H9 (cell line): ENCODE measurements around the gene GRIN2A. TPM values are rescaled to one million over a fixed set of nuclear protein-coding genes. Genes with fewer than 3 reads are reported as not detected.

Experiments
- DNase-seq: peaks from one replicate; pipeline ENCODE4 v3.0.0-alpha.2; 2017
- H2AFZ ChIP-seq: one replicate; pipeline ENCODE4 v1.6.1; 2013; ENCODE audit warnings: mild to moderate bottlenecking, low read length, control low read depth, moderate library complexity
- H2AK5ac ChIP-seq: 2 replicates; pipeline ENCODE4 v1.6.1; 2013; ENCODE audit warnings: low read length, control low read depth, mixed read lengths; ENCODE audit not compliant: insufficient read length
- H2BK120ac ChIP-seq: one replicate; pipeline ENCODE4 v1.6.1; 2013; ENCODE audit warnings: low read depth, mild to moderate bottlenecking, low read length, control low read depth, inconsistent platforms; ENCODE audit not compliant: poor library complexity, severe bottlenecking
- H2BK12ac ChIP-seq: 2 replicates; pipeline ENCODE4 v1.6.1; 2013; ENCODE audit warnings: low read length, control low read depth, mixed read lengths, low read depth; ENCODE audit not compliant: insufficient read length
- H2BK15ac ChIP-seq: 2 replicates; pipeline ENCODE4 v1.6.1; 2013; ENCODE audit warnings: low read depth, low read length, control low read depth
- H2BK20ac ChIP-seq: one replicate; pipeline ENCODE4 v1.6.1; 2013; ENCODE audit warnings: low read depth, mild to moderate bottlenecking, low read length, control low read depth, inconsistent platforms; ENCODE audit not compliant: poor library complexity, severe bottlenecking
- H2BK5ac ChIP-seq: 2 replicates; pipeline ENCODE4 v1.6.1; 2013; ENCODE audit warnings: low read length, control low read depth, mixed read lengths; ENCODE audit not compliant: insufficient read length
- H3K14ac ChIP-seq: 2 replicates; pipeline ENCODE4 v1.6.1; 2013; ENCODE audit warnings: low read length, control low read depth; ENCODE audit not compliant: insufficient read depth
- H3K18ac ChIP-seq: 2 replicates; pipeline ENCODE4 v1.6.1; 2013; ENCODE audit warnings: low read depth, mild to moderate bottlenecking, mixed read lengths, low read length, control low read depth; ENCODE audit not compliant: insufficient read length
- H3K23ac ChIP-seq: 2 replicates; pipeline ENCODE4 v1.6.1; 2013; ENCODE audit warnings: low read length, control low read depth, mixed read lengths, low read depth; ENCODE audit not compliant: insufficient read length
- H3K23me2 ChIP-seq: 2 replicates; pipeline ENCODE4 v1.6.1; 2013; ENCODE audit warnings: low read depth, mild to moderate bottlenecking, mixed read lengths, low read length, control low read depth; ENCODE audit not compliant: insufficient read length, poor library complexity, severe bottlenecking
- H3K27ac ChIP-seq: 2 replicates; pipeline ENCODE4 v1.5.1; 2013; ENCODE audit warnings: low read length, control low read depth, mixed read lengths, low read depth; ENCODE audit not compliant: insufficient read length
- H3K27me3 ChIP-seq: 2 replicates; pipeline ENCODE4 v1.6.1; 2013; ENCODE audit warnings: low read length, control low read depth, inconsistent platforms; ENCODE audit not compliant: insufficient read depth
- H3K4ac ChIP-seq: 2 replicates; pipeline ENCODE4 v1.6.1; 2013; ENCODE audit warnings: low read depth, mild to moderate bottlenecking, control low read depth, inconsistent platforms, low read length, moderate library complexity
- H3K4me1 ChIP-seq: 2 replicates; pipeline ENCODE4 v1.6.1; 2013; ENCODE audit warnings: low read length, control low read depth, inconsistent platforms; ENCODE audit not compliant: insufficient read depth
- H3K4me2 ChIP-seq: 2 replicates; pipeline ENCODE4 v1.6.1; 2013; ENCODE audit warnings: low read length, control low read depth, mixed read lengths; ENCODE audit not compliant: insufficient read length, insufficient read depth
- H3K56ac ChIP-seq: 2 replicates; pipeline ENCODE4 v1.6.1; 2013; ENCODE audit warnings: low read depth, mild to moderate bottlenecking, mixed read lengths, low read length, control low read depth; ENCODE audit not compliant: insufficient read length
- H3K79me1 ChIP-seq: 2 replicates; pipeline ENCODE4 v1.6.1; 2013; ENCODE audit warnings: low read depth, mild to moderate bottlenecking, moderate library complexity, low read length, control low read depth, inconsistent platforms; ENCODE audit not compliant: insufficient read depth, poor library complexity, severe bottlenecking
- H3K79me2 ChIP-seq: 2 replicates; pipeline ENCODE4 v1.6.1; 2013; ENCODE audit warnings: low read length, control low read depth, inconsistent platforms; ENCODE audit not compliant: insufficient read depth
- H3K9ac ChIP-seq: 2 replicates; pipeline ENCODE4 v1.6.1; 2013; ENCODE audit warnings: low read length, control low read depth, mixed read lengths; ENCODE audit not compliant: insufficient read length; ENCODE audit errors: extremely low read depth
- H3K9me3 ChIP-seq: one replicate; pipeline ENCODE4 v1.6.1; 2013; ENCODE audit warnings: low read depth, low read length, inconsistent platforms; ENCODE audit not compliant: control insufficient read depth
- H3T11ph ChIP-seq: one replicate; pipeline ENCODE4 v1.6.1; 2013; ENCODE audit warnings: mild to moderate bottlenecking, low read length, control low read depth, inconsistent platforms
- H4K20me1 ChIP-seq: one replicate; pipeline ENCODE4 v1.6.1; 2013; ENCODE audit not compliant: control insufficient read depth, insufficient read length, insufficient read depth
- H4K5ac ChIP-seq: 2 replicates; pipeline ENCODE4 v1.6.1; 2013; ENCODE audit warnings: low read depth, mild to moderate bottlenecking, mixed read lengths, low read length, control low read depth; ENCODE audit not compliant: insufficient read length
- H4K8ac ChIP-seq: replicated peaks from 2 replicates; pipeline ENCODE4 v1.6.1; 2013; ENCODE audit warnings: low read length, control low read depth, mixed read lengths, low read depth; ENCODE audit not compliant: insufficient read length
- H4K91ac ChIP-seq: 2 replicates; pipeline ENCODE4 v1.6.1; 2013; ENCODE audit warnings: low read depth, mild to moderate bottlenecking, moderate library complexity, mixed read lengths, low read length, control low read depth; ENCODE audit not compliant: insufficient read length
- H3K27ac Mint-ChIP-seq, 3 experiments: 2 replicates in 2 of 3; 3 replicates in 1 of 3; pipeline ENCODE4 v1.8.0; 2020 to 2021; ENCODE audit warnings: mixed read lengths in 3 of 3, mild to moderate bottlenecking in 1 of 3, moderate library complexity in 1 of 3
- H3K27me3 Mint-ChIP-seq: 2 replicates; pipeline ENCODE4 v1.8.0; 2021; ENCODE audit warnings: low read depth, mild to moderate bottlenecking, moderate library complexity, mixed read lengths
- H3K36me3 Mint-ChIP-seq, 3 experiments: 2 replicates in 2 of 3; 3 replicates in 1 of 3; pipeline ENCODE4 v1.8.0; 2020 to 2021; ENCODE audit warnings: low read depth in 3 of 3, mixed read lengths in 3 of 3; ENCODE audit not compliant: insufficient read depth in 1 of 3
- H3K4me1 Mint-ChIP-seq, 2 experiments: 2 replicates each; pipeline ENCODE4 v1.8.0; 2020; ENCODE audit warnings: mixed read lengths in 2 of 2
- H3K4me3 Mint-ChIP-seq, 2 experiments: 2 replicates in 1 of 2; 3 replicates in 1 of 2; pipeline ENCODE4 v1.8.0; 2020 to 2021; ENCODE audit warnings: mild to moderate bottlenecking in 2 of 2, mixed read lengths in 2 of 2, moderate library complexity in 1 of 2
- H3K9me3 Mint-ChIP-seq, 2 experiments: 2 replicates in 1 of 2; 3 replicates in 1 of 2; pipeline ENCODE4 v1.8.0; 2020; ENCODE audit warnings: mild to moderate bottlenecking in 2 of 2, mixed read lengths in 2 of 2, moderate library complexity in 1 of 2
- CTCF ChIP-seq: fragments of 200-600 bp; sonication (generic); conservative IDR thresholded peaks from 3 replicates; pipeline ENCODE4 v1.8.0; 2021; ENCODE audit warnings: antibody characterized with exemption, mild to moderate bottlenecking
- WGBS: extraction: QIAGEN DNeasy Blood & Tissue Kit; methylation state at CpG from one replicate; pipeline ENCODE4 v1.1.7; 2013; ENCODE audit warnings: missing lambda C conversion rate, low lambda C conversion rate, mixed read lengths; ENCODE audit not compliant: insufficient read length; ENCODE audit errors: extremely low coverage; 5-methylcytosine and 5-hydroxymethylcytosine counted together
- total RNA-seq: library from RNA; stranded (reverse); gene quantifications from 2 replicates; pipeline ENCODE4 v1.2.1, GENCODE V29; 2021

The GRIN2A gene
- total RNA-seq, 1 experiment from 2014 or later: 1.5 TPM

DNA sequence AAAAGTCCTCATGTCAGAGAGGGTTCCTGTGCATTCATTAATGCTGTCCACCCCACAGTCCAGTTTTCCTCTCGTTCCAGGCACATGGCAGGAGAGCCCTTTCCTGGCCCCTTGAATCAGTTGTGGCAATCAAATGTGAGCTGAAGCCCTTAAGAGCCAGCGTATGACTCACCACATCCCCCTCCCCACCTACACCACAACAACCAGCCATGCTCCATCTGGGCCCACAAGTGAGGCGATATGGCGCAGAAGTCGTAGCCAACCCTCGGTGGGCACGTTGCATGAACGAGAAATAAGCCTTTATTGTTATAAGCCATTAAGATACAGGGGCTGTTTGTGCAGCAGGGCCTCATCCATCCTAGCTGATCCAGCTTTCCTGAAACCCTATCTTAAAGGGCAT, 28.2 kb downstream of the GRIN2A start:
- Histone ChIP-seq H4K91ac (no peak overlapping the region), H3K23me2 (no peaks in the 10 kb centered on the region), H3K14ac (no peak overlapping the region), H3K79me2 (no peaks in the 10 kb centered on the region), H3K9me3 (no peaks in the 10 kb centered on the region), H4K8ac (no peak overlapping the region), H3K4me2 (no peak overlapping the region), H2BK15ac (no peak overlapping the region), H3T11ph (no peak overlapping the region), H3K79me1 (no peaks in the 10 kb centered on the region), H2AK5ac (no peak overlapping the region), H2AFZ (no peak overlapping the region), H3K4me1 (no peaks in the 10 kb centered on the region), H3K23ac (no peak overlapping the region), H2BK20ac (no peak overlapping the region), H3K27ac (no peak overlapping the region), H3K18ac (no peak overlapping the region), H2BK120ac (no peak overlapping the region), H4K20me1 (no peaks in the 10 kb centered on the region), H3K9ac (no peak overlapping the region), H2BK12ac (no peak overlapping the region), H3K4ac (no peak overlapping the region), H3K56ac (no peak overlapping the region), H2BK5ac (no peak overlapping the region), H4K5ac (no peak overlapping the region), H3K27me3 (no peaks in the 10 kb centered on the region)
- H3K4me1 Mint-ChIP-seq: no peaks in the 10 kb centered on the region
- H3K36me3 Mint-ChIP-seq: no peaks in the 10 kb centered on the region
- TF ChIP-seq CTCF: no peak
- H3K9me3 Mint-ChIP-seq: no peaks in the 10 kb centered on the region
- DNase-seq: no peak
- no CpG with 5 or more reads among the region's 8 CpGs for WGBS
- no peaks in the 10 kb centered on the region for H3K27me3 Mint-ChIP-seq
- H3K27ac Mint-ChIP-seq: peak overlapping the region in 1 of 3 experiments; percentile 16; a peak in 1 of 7 replicates
- no peak overlapping the region for H3K4me3 Mint-ChIP-seq
